Measurements from ENCODE around the gene VDR. TPM values are rescaled to one million over a fixed set of nuclear protein-coding genes. Genes with fewer than 3 reads are reported as not detected.

The VDR gene
- total RNA-seq, 6 experiments from 2014 or later, result 8.4 to 14.8 (median 10.1) TPM

DNA sequence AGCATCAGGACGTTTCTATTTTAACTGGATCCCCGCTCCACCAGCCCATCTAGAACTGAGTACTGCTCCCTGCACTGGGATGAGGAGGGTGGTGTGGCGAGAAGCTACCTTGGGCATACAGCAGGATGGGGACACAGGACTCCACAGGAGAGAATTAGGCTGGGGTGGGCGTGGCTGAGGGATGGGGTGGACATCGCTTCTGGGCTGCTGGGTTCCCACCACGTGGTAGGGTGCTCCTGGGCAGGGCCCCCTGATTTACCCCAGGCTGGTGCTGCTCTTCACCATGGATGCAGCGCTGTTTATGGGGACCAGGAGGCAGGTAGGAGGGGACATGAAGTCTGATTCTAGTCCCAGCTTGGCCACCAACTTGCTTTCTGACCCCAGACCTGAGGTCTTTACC is 41.9 kb downstream of the VDR start:
- DNase-seq, result no peak
- TF ChIP-seq, protein P1, sequence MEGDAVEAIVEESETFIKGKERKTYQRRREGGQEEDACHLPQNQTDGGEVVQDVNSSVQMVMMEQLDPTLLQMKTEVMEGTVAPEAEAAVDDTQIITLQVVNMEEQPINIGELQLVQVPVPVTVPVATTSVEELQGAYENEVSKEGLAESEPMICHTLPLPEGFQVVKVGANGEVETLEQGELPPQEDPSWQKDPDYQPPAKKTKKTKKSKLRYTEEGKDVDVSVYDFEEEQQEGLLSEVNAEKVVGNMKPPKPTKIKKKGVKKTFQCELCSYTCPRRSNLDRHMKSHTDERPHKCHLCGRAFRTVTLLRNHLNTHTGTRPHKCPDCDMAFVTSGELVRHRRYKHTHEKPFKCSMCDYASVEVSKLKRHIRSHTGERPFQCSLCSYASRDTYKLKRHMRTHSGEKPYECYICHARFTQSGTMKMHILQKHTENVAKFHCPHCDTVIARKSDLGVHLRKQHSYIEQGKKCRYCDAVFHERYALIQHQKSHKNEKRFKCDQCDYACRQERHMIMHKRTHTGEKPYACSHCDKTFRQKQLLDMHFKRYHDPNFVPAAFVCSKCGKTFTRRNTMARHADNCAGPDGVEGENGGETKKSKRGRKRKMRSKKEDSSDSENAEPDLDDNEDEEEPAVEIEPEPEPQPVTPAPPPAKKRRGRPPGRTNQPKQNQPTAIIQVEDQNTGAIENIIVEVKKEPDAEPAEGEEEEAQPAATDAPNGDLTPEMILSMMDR (IDR thresholded peaks at IDR 0.05), result no peak
- no peak overlapping the region for H3K4me3 Mint-ChIP-seq
- peaks cover 8% of the 10 kb centered on the region for H3K4me1 Mint-ChIP-seq (ENCODE audit: low read depth)
- no peaks in the 10 kb centered on the region for H3K9me3 Mint-ChIP-seq
- H3K27me3 Mint-ChIP-seq (ENCODE audit: insufficient read depth), result peaks cover 1% of the 10 kb centered on the region; the same call in 1 of the 2 replicates
- no peaks in the 10 kb centered on the region for H3K36me3 Mint-ChIP-seq (ENCODE audit: low read depth)
- no peak overlapping the region for H3K27ac Mint-ChIP-seq

DNA sequence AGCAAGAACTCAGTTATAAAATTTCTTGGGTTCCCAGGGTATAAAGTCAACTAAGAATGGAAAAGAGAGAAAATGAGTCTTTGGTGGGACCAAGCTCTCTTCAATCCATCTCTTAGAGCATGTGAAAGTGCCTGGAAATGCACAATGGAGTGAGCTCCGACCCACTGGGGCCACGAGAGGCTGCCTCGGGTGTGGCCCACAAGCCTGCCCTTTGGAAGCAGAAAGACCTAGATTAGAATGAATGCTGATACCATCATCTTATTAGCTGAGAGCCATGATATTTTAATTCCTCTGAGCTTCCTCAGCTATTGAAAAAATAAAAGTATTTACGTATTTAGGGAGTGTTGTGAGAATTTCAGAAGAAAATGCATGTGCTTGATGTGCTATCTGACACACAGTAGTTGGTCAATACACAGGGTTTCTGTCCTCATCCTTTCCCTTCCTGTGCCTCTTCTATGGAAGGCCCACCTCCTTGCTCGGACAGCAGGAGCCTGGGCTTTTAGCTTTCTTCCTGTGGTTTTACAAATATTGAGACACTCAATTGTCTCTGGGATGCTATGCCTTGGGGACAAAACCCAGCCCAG is 42.5 kb downstream of the VDR start:
- Mint-ChIP-seq H3K36me3 (ENCODE audit: low read depth) (no peaks in the 10 kb centered on the region), H3K27me3 (ENCODE audit: insufficient read depth) (peaks cover 1% of the 10 kb centered on the region; the same call in 1 of the 2 replicates), H3K27ac (no peak overlapping the region), H3K4me3 (no peak overlapping the region), H3K9me3 (no peaks in the 10 kb centered on the region), H3K4me1 (ENCODE audit: low read depth) (peaks cover 2% of the 10 kb centered on the region)
- no peak for DNase-seq
- TF ChIP-seq, protein P1 (IDR thresholded peaks at IDR 0.05), result no peak

DNA sequence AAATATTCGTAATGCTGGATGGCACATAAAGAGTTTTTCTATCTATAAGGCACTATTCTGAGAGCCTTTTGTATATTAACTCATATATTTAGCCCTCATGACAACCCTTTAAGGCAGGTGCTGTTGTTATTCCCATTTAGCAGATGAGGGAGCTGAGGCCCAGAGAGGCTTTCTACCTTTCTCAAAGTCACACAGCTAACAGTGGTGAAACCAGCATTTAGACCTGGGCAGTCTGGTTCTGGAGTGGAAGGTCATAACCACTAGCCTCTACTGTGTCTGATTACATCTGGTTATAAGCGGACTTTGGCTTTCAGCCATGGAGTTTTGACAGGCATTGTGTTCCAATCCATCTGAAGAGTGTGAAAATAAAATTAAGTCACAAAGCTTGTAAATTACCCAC is 43.9 kb downstream of the VDR start:
- Mint-ChIP-seq H3K9me3 (no peaks in the 10 kb centered on the region), H3K27me3 (ENCODE audit: insufficient read depth) (peaks cover 1% of the 10 kb centered on the region; the same call in 1 of the 2 replicates), H3K4me3 (no peak overlapping the region), H3K27ac (no peak overlapping the region), H3K36me3 (ENCODE audit: low read depth) (no peaks in the 10 kb centered on the region), H3K4me1 (ENCODE audit: low read depth) (no peaks in the 10 kb centered on the region)
- no peak for DNase-seq
- TF ChIP-seq, protein P1 (IDR thresholded peaks at IDR 0.05), result no peak

DNA sequence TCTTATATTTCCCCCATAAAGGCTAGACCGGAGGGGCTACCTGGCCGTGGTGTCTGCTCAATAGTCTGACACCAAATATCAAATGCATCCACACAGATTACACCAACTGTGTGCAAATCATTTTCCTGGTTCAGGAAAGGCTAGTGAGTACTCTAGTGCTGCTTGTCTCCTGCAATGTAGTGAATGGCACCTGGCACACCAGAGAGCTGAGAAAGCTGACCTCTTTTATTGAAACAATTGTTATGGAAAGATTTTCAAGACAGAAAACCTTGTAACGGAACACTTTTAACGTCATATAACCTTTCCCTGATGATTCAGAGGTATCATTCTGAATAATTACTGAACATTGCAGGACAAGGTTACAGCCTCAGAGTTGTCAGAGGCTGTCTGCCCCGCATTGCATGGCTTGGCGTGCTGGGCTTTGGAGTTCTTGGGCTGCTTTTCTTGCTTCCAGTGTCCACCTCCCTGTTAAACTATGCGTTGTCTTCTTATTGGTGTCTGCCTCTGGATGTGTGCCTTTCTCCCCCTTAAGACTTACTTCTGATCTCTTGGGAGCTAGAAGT is 44.4 kb downstream of the VDR start:
- TF ChIP-seq, protein P1 (IDR thresholded peaks at IDR 0.05), result no peak
- Mint-ChIP-seq H3K4me1 (ENCODE audit: low read depth) (no peaks in the 10 kb centered on the region), H3K27me3 (ENCODE audit: insufficient read depth) (peaks cover 1% of the 10 kb centered on the region; the same call in 1 of the 2 replicates), H3K4me3 (no peak overlapping the region), H3K36me3 (ENCODE audit: low read depth) (no peaks in the 10 kb centered on the region), H3K27ac (no peak overlapping the region), H3K9me3 (no peaks in the 10 kb centered on the region)
- DNase-seq, result no peak

DNA sequence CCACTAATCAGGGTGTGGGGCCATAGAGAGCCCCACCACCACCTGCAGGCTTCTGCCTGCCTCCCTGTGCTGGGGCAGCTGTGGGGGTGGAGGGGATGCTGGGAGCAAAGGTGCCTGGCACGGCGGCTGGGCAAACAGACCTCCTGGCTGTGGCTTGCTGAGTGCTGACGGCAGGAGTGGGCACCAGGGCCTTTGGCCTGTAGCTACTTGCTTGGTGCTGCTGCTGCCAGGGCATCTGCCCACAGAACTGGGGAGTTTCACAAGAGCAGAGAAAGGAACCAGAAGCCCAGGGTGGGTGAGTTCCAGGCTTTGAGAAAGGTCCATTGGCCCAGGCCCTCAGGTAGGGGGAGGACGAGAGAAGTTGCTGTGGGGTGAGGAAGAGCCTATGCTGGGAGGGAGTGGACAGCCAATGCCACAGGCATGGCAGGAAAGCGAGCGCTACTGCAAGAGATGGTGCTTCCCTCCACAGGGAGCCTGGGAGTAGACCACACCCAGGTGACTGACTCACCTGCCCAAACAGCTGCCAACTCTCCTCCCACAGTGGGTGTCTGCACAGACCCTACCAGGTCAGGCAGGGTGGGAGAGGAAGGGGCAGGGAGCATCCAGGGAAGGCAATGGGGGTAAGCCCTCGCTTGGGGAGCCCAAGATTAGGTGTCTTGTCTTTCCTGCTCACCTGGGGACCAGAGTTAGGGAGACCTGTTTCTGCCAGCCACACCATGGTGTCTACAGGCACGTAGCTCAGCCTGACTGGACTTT is 46.1 kb downstream of the VDR start:
- no peak overlapping the region for H3K4me3 Mint-ChIP-seq
- TF ChIP-seq, protein P1 (IDR thresholded peaks at IDR 0.05), result no peak
- H3K36me3 Mint-ChIP-seq (ENCODE audit: low read depth), result no peaks in the 10 kb centered on the region
- H3K9me3 Mint-ChIP-seq, result no peaks in the 10 kb centered on the region
- H3K4me1 Mint-ChIP-seq (ENCODE audit: low read depth), result no peaks in the 10 kb centered on the region
- no peak overlapping the region for H3K27ac Mint-ChIP-seq
- peaks cover 1% of the 10 kb centered on the region; the same call in 1 of the 2 replicates for H3K27me3 Mint-ChIP-seq (ENCODE audit: insufficient read depth)
- DNase-seq, result no peak
